ENCODE results near the gene NSUN6. TPM values are rescaled to one million over a fixed set of nuclear protein-coding genes. Genes with fewer than 3 reads are reported as not detected.
A peak's percentile ranks its signal among the peaks of the same experiment; 100 is the strongest.
"Not testable (repeated sequence)": the region's sequence is repeated elsewhere in the genome, so short reads cannot be mapped to it uniquely, and the experiment has no call there.

Gene NSUN6
- total RNA-seq, 1 experiment from 2014 or later, result 6.0 TPM

DNA sequence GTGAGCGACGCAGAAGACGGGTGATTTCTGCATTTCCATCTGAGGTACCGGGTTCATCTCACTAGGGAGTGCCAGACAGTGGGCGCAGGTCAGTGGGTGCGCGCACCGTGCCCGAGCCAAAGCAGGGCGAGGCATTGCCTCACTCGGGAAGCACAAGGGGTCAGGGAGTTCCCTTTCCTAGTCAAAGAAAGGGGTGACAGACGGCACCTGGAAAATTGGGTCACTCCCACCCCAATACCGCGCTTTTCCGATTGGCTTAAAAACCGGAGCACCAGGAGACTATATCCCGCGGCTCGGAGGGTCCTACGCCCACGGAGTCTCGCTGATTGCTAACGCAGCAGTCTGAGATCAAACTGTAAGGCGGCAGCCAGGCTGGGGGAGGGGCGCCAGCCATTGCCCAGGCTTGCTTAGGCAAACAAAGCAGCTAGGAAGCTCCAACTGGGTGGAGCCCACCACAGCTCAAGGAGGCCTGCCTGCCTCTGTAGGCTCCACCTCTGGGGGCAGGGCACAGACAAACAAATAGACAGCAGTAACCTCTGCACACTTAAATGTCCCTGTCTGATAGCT is 23.9 kb downstream of the NSUN6 start:
- ATAC-seq; H3F3A ChIP-seq (ENCODE audit: low read length, unreplicated experiment); H3K27ac ChIP-seq (ENCODE audit: low read length); H3K36me3 ChIP-seq (ENCODE audit: low read depth, low read length); H3K9me3 ChIP-seq (ENCODE audit: low read length); H3K9me2 ChIP-seq (replicated peaks; ENCODE audit: low read length); H3K79me2 ChIP-seq (ENCODE audit: low read length); H4K20me1 ChIP-seq (ENCODE audit: low read length); H3K27me3 ChIP-seq (ENCODE audit: low read length); CTCF ChIA-PET; H3K4me1 ChIP-seq (ENCODE audit: insufficient read depth, low read length); intact Hi-C loops (cut with micrococcal nuclease): not testable (repeated sequence)
- H2AFZ ChIP-seq (ENCODE audit: low read length), result 0 out of 2 replicates have a peak overlapping the region, but pooled peaks have one; percentile 61
- BruUV-seq (replicated peaks), result TSS peak; percentile 52
- peak; percentile 58 for DNase-seq
- POLR2A ChIA-PET (ENCODE audit: unreplicated experiment), result interaction anchor here (0.6 kb wide), 3 partner anchors 16 to 210 kb away, joined by 3 to 9 read pairs (median 4); no protein-coding TSS in a partner anchor
- H3K4me2 ChIP-seq (ENCODE audit: low read length), result peak overlapping the region; percentile 73
- H3K9ac ChIP-seq (ENCODE audit: low read length), result 0 out of 2 replicates have a peak overlapping the region, but pooled peaks have one; percentile 33
- peak overlapping the region; percentile 65 for H3K4me3 ChIP-seq (ENCODE audit: low read length)

- Histone ChIP-seq H3K27ac (ENCODE audit: low read length) (no peak overlapping the region), H3K9me2 (replicated peaks; ENCODE audit: low read length) (no peaks in the 10 kb centered on the region), H3K4me3 (ENCODE audit: low read length) (no peak overlapping the region), H3K36me3 (ENCODE audit: low read depth, low read length) (no peaks in the 10 kb centered on the region; the same call in 1 of the 2 replicates), H2AFZ (ENCODE audit: low read length) (no peak overlapping the region), H3K27me3 (ENCODE audit: low read length) (no peaks in the 10 kb centered on the region), H3K4me1 (ENCODE audit: insufficient read depth, low read length) (no peaks in the 10 kb centered on the region), H3K4me2 (ENCODE audit: low read length) (no peak overlapping the region), H3F3A (ENCODE audit: low read length, unreplicated experiment) (no peaks in the 10 kb centered on the region), H3K9me3 (ENCODE audit: low read length) (no peaks in the 10 kb centered on the region), H4K20me1 (ENCODE audit: low read length) (no peaks in the 10 kb centered on the region), H3K9ac (ENCODE audit: low read length) (no peak overlapping the region), H3K79me2 (ENCODE audit: low read length) (no peaks in the 10 kb centered on the region)
- BruUV-seq (replicated peaks), result no TSS peak
- no peak for DNase-seq
- CTCF ChIA-PET, result no interaction called here
- intact Hi-C loops (cut with micrococcal nuclease), result no loop called here
- POLR2A ChIA-PET (ENCODE audit: unreplicated experiment), result no interaction called here
- TF ChIP-seq, protein P1, sequence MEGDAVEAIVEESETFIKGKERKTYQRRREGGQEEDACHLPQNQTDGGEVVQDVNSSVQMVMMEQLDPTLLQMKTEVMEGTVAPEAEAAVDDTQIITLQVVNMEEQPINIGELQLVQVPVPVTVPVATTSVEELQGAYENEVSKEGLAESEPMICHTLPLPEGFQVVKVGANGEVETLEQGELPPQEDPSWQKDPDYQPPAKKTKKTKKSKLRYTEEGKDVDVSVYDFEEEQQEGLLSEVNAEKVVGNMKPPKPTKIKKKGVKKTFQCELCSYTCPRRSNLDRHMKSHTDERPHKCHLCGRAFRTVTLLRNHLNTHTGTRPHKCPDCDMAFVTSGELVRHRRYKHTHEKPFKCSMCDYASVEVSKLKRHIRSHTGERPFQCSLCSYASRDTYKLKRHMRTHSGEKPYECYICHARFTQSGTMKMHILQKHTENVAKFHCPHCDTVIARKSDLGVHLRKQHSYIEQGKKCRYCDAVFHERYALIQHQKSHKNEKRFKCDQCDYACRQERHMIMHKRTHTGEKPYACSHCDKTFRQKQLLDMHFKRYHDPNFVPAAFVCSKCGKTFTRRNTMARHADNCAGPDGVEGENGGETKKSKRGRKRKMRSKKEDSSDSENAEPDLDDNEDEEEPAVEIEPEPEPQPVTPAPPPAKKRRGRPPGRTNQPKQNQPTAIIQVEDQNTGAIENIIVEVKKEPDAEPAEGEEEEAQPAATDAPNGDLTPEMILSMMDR (conservative IDR thresholded peaks at IDR 0.05; ENCODE audit: low read depth, low read length), result no peak
- TF ChIP-seq EZH2 (IDR thresholded peaks at IDR 0.05; ENCODE audit: low read length, unreplicated experiment) (no peak), EZH2phosphoT487 (IDR thresholded peaks at IDR 0.05; ENCODE audit: borderline replicate concordance, low read length) (no peak)
- ATAC-seq, result no peak
Measured at GRCh38 chr10:18625886-18626285, 25.5 kb downstream of the NSUN6 start.

- H3K9ac ChIP-seq (ENCODE audit: low read length); BruUV-seq (replicated peaks); CTCF ChIA-PET; H3K9me3 ChIP-seq (ENCODE audit: low read length); H3K4me2 ChIP-seq (ENCODE audit: low read length); H3K27me3 ChIP-seq (ENCODE audit: low read length); DNase-seq; H3K36me3 ChIP-seq (ENCODE audit: low read depth, low read length); H3K9me2 ChIP-seq (replicated peaks; ENCODE audit: low read length); H3K79me2 ChIP-seq (ENCODE audit: low read length); H4K20me1 ChIP-seq (ENCODE audit: low read length); H3K27ac ChIP-seq (ENCODE audit: low read length); H3K4me1 ChIP-seq (ENCODE audit: insufficient read depth, low read length); POLR2A ChIA-PET (ENCODE audit: unreplicated experiment); H3F3A ChIP-seq (ENCODE audit: low read length, unreplicated experiment); intact Hi-C loops (cut with micrococcal nuclease); ATAC-seq; H3K4me3 ChIP-seq (ENCODE audit: low read length); H2AFZ ChIP-seq (ENCODE audit: low read length): not testable (repeated sequence)
Measured at GRCh38 chr10:18623671-18624070, 27.7 kb downstream of the NSUN6 start.

DNA sequence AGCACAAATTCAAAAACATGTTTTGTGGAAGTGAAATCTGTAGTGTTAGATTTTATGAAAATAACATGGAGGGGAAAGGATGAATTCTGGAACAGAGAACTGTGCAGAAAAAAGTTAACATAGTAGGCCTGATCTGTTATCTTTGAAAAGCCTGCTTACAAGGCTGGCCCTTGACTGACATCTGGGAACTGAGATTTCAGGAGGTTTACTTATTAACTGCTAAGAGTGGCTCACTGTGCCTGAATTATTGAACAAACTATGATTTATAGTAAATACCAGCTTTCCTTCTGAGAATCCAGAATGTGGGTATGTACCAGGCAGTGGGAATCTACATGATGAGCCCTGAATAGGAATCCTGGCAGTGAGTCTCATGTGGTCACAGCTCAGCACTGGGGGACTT is 30.5 kb downstream of the NSUN6 start:
- no peak overlapping the region for H3K9ac ChIP-seq (ENCODE audit: low read length)
- TF ChIP-seq, protein P1 (conservative IDR thresholded peaks at IDR 0.05; ENCODE audit: low read depth, low read length), result no peak
- no peak for TF ChIP-seq EZH2phosphoT487 (IDR thresholded peaks at IDR 0.05; ENCODE audit: borderline replicate concordance, low read length)
- no peak for TF ChIP-seq EZH2 (IDR thresholded peaks at IDR 0.05; ENCODE audit: low read length, unreplicated experiment)
- peaks cover 4% of the 10 kb centered on the region for H3F3A ChIP-seq (ENCODE audit: low read length, unreplicated experiment)
- no TSS peak for BruUV-seq (replicated peaks)
- ATAC-seq (no peak), DNase-seq (no peak)
- H3K4me3 ChIP-seq (ENCODE audit: low read length), result no peak overlapping the region
- H3K79me2 ChIP-seq (ENCODE audit: low read length), result no peaks in the 10 kb centered on the region
- H3K27me3 ChIP-seq (ENCODE audit: low read length), result no peaks in the 10 kb centered on the region
- H3K4me2 ChIP-seq (ENCODE audit: low read length), result no peak overlapping the region
- intact Hi-C loops (cut with micrococcal nuclease), result no loop called here
- ChIA-PET POLR2A (ENCODE audit: unreplicated experiment) (no interaction called here), CTCF (no interaction called here)
- H4K20me1 ChIP-seq (ENCODE audit: low read length), result no peaks in the 10 kb centered on the region
- peaks cover 8% of the 10 kb centered on the region for H3K4me1 ChIP-seq (ENCODE audit: insufficient read depth, low read length)
- H3K36me3 ChIP-seq (ENCODE audit: low read depth, low read length), result no peaks in the 10 kb centered on the region; the same call in 1 of the 2 replicates
- no peaks in the 10 kb centered on the region for H3K9me2 ChIP-seq (replicated peaks; ENCODE audit: low read length)
- no peak overlapping the region for H2AFZ ChIP-seq (ENCODE audit: low read length)
- H3K27ac ChIP-seq (ENCODE audit: low read length), result no peak overlapping the region
- H3K9me3 ChIP-seq (ENCODE audit: low read length), result no peaks in the 10 kb centered on the region
